Sigmoid colon (tissue), 7 donors: ENCODE data around the gene ENDOG. TPM values are rescaled to one million over a fixed set of nuclear protein-coding genes. Genes with fewer than 3 reads are reported as not detected.
A peak's percentile ranks its signal among the peaks of the same experiment; 100 is the strongest.
"Not testable (repeated sequence)": the region's sequence is repeated elsewhere in the genome, so short reads cannot be mapped to it uniquely, and the experiment has no call there.

ENCODE experiments used
- DNase-seq: peaks from one replicate; pipeline ENCODE4 v3.0.0-alpha.2; 2019
- H3K27ac ChIP-seq, 4 donors: fragments of 200-600 bp; sonication (generic); one replicate each; pipeline ENCODE4 v1.5.1; 2016 to 2019; ENCODE audit warnings: mild to moderate bottlenecking in 1 of 4
- H3K27me3 ChIP-seq, 3 donors: fragments of 200-600 bp; sonication (generic); one replicate each; pipeline ENCODE4 v1.5.1; 2019; ENCODE audit warnings: mild to moderate bottlenecking in 1 of 3
- H3K36me3 ChIP-seq, 4 donors: fragments of 200-600 bp; sonication (generic); one replicate each; pipeline ENCODE4 v1.5.1; 2016 to 2019
- H3K4me1 ChIP-seq, 4 donors: fragments of 200-600 bp; sonication (generic); one replicate each; pipeline ENCODE4 v1.5.1; 2017 to 2019
- H3K4me3 ChIP-seq, 4 donors: fragments of 200-600 bp; sonication (generic); one replicate each; pipeline ENCODE4 v1.5.1; 2017 to 2019; ENCODE audit warnings: mild to moderate bottlenecking in 2 of 4, moderate library complexity in 1 of 4
- H3K9me3 ChIP-seq, 4 donors: fragments of 200-600 bp in 3 of 4; sonication (generic) in 3 of 4; one replicate each; pipeline versions ENCODE4 v1.5.1 to v1.6.1; 2013 to 2019
- CTCF ChIP-seq, 4 experiments: fragments of 450-650 bp in 3 of 4; fragments of 200-600 bp in 1 of 4; IDR thresholded peaks; one replicate each; pipeline ENCODE4 v1.5.1; 2016 to 2019; ENCODE audit warnings: antibody characterized with exemption in 4 of 4, mild to moderate bottlenecking in 3 of 4, moderate library complexity in 2 of 4
- EP300 ChIP-seq, 4 donors: sonication (generic); formaldehyde crosslinking; IDR thresholded peaks; one replicate each; pipeline ENCODE4 v1.6.1; 2017; ENCODE audit warnings: antibody characterized with exemption in 4 of 4
- POLR2A ChIP-seq, 2 donors: fragments of 450-650 bp; IDR thresholded peaks; one replicate each; pipeline ENCODE4 v1.6.1; 2016; ENCODE audit warnings: antibody characterized with exemption in 2 of 2, mild to moderate bottlenecking in 2 of 2, moderate library complexity in 2 of 2
- POLR2AphosphoS5 ChIP-seq, 4 donors: sonication (generic); formaldehyde crosslinking; IDR thresholded peaks; one replicate each; pipeline ENCODE4 v1.6.1; 2017; ENCODE audit warnings: antibody characterized with exemption in 4 of 4
- WGBS, 2 donors: extraction: QIAGEN DNeasy Blood & Tissue Kit; methylation state at CpG; one replicate each; pipeline ENCODE4 v1.1.7; 2013; 5-methylcytosine and 5-hydroxymethylcytosine counted together
- intact Hi-C: fragments of 100-400 bp; cut with DNase I; formaldehyde crosslinking; loops from one replicate; pipeline ENCODE4 v1.15.1; 2023
- polyA plus RNA-seq, 3 donors: library from polyadenylated mRNA; stranded (reverse); fragments of 200-250 nt; gene quantifications; one replicate each; pipeline ENCODE4 v1.2.3, GENCODE V29; 2013
- total RNA-seq, 4 donors: library from RNA; depleted of rRNA; stranded (reverse); fragments of >200 nt; gene quantifications; one replicate each; pipeline ENCODE4 v1.1.0, GENCODE V29; 2016
- donor health status: healthy with polysubstance abuse.
- donor health status: Bipolar disorder and iron deficiency.
- donor health status: healthy.

ENDOG gene
- total and polyA plus RNA-seq, 7 donors = 5.9 to 49.0 (median 15.7) TPM

- WGBS, 2 donors = 2 to 3% methylated on average over 7 of the region's 7 CpGs
Observed at GRCh38 chr9:128787659-128788058, 30.6 kb upstream of the ENDOG start.

GRCh38 chr9:128788445-128788844, 29.9 kb upstream of the ENDOG start:
- H3K4me3 ChIP-seq = peak overlapping the region in 2 of 4 donors; percentile 94 to 98
- intact Hi-C loops = loop anchor here (5.0 kb wide), 1 partner anchor 86 kb away; the partner anchor contains the start of gene PKN3
- DNase-seq = no peak
- peaks cover 14 to 44% (median 28%) of the 10 kb centered on the region in 4 donors for H3K36me3 ChIP-seq
- peaks cover 0 to 23% (median 18%) of the 10 kb centered on the region in 4 donors for H3K4me1 ChIP-seq
- TF ChIP-seq POLR2AphosphoS5 (IDR thresholded peaks at IDR 0.05) = no peak
- no peak for TF ChIP-seq EP300 (IDR thresholded peaks at IDR 0.05)
- TF ChIP-seq POLR2A (IDR thresholded peaks at IDR 0.05) = no peak
- no peak for TF ChIP-seq CTCF (IDR thresholded peaks at IDR 0.05)
- 91 to 99% methylated on average over 1 of the region's 1 CpG for WGBS, 2 donors
- H3K27me3 ChIP-seq = no peaks in the 10 kb centered on the region
- no peaks in the 10 kb centered on the region for H3K9me3 ChIP-seq
- no peak overlapping the region for H3K27ac ChIP-seq

More at GRCh38 chr9:128787659-128788058, 30.6 kb upstream of the ENDOG start:
- no peak for TF ChIP-seq CTCF (IDR thresholded peaks at IDR 0.05)
- TF ChIP-seq POLR2A (IDR thresholded peaks at IDR 0.05) = no peak
- no peak for TF ChIP-seq EP300 (IDR thresholded peaks at IDR 0.05)
- no peak for TF ChIP-seq POLR2AphosphoS5 (IDR thresholded peaks at IDR 0.05)
- Histone ChIP-seq H3K9me3 (no peaks in the 10 kb centered on the region), H3K36me3 (peaks cover 14 to 36% (median 20%) of the 10 kb centered on the region in 4 donors), H3K27ac (peak overlapping the region; percentile 79 to 86 (median 85)), H3K27me3 (no peaks in the 10 kb centered on the region), H3K4me3 (peak overlapping the region; percentile 80 to 98 (median 92)), H3K4me1 (peaks cover 0 to 27% (median 19%) of the 10 kb centered on the region in 4 donors)
- DNase-seq = no peak
- intact Hi-C loops = loop anchor here (1.0 to 5.0 kb wide), 2 partner anchors 16 to 85 kb away; partner anchors contain the start of genes PKN3 and ZER1

- H3K27me3 ChIP-seq = no peaks in the 10 kb centered on the region
- no peak for TF ChIP-seq POLR2A (IDR thresholded peaks at IDR 0.05)
- WGBS, 2 donors = 83 to 88% methylated on average over 4 of the region's 4 CpGs
- intact Hi-C loops = no loop called here
- no peaks in the 10 kb centered on the region for H3K9me3 ChIP-seq
- H3K4me3 ChIP-seq = no peak overlapping the region
- peaks cover 14 to 60% (median 32%) of the 10 kb centered on the region in 4 donors for H3K36me3 ChIP-seq
- DNase-seq = no peak
- H3K27ac ChIP-seq = no peak overlapping the region
- H3K4me1 ChIP-seq = peaks cover 0 to 19% (median 15%) of the 10 kb centered on the region in 4 donors
Observed at GRCh38 chr9:128790536-128790935, 27.8 kb upstream of the ENDOG start.

- no peaks in the 10 kb centered on the region for H3K9me3 ChIP-seq
- H3K4me1 ChIP-seq = peaks cover 0 to 14% (median 10%) of the 10 kb centered on the region in 4 donors
- TF ChIP-seq POLR2AphosphoS5 (IDR thresholded peaks at IDR 0.05) = no peak
- no peak for TF ChIP-seq POLR2A (IDR thresholded peaks at IDR 0.05)
- no peak for TF ChIP-seq EP300 (IDR thresholded peaks at IDR 0.05)
- no peak for TF ChIP-seq CTCF (IDR thresholded peaks at IDR 0.05)
- peaks cover 14 to 76% (median 39%) of the 10 kb centered on the region in 4 donors for H3K36me3 ChIP-seq
- no peak overlapping the region for H3K27ac ChIP-seq
- no peak overlapping the region for H3K4me3 ChIP-seq
- DNase-seq = no peak
- intact Hi-C loops = no loop called here
- H3K27me3 ChIP-seq = no peaks in the 10 kb centered on the region
- 94 to 96% methylated on average over 9 of the region's 9 CpGs for WGBS, 2 donors
Observed at GRCh38 chr9:128792134-128792533, 26.2 kb upstream of the ENDOG start.

DNA sequence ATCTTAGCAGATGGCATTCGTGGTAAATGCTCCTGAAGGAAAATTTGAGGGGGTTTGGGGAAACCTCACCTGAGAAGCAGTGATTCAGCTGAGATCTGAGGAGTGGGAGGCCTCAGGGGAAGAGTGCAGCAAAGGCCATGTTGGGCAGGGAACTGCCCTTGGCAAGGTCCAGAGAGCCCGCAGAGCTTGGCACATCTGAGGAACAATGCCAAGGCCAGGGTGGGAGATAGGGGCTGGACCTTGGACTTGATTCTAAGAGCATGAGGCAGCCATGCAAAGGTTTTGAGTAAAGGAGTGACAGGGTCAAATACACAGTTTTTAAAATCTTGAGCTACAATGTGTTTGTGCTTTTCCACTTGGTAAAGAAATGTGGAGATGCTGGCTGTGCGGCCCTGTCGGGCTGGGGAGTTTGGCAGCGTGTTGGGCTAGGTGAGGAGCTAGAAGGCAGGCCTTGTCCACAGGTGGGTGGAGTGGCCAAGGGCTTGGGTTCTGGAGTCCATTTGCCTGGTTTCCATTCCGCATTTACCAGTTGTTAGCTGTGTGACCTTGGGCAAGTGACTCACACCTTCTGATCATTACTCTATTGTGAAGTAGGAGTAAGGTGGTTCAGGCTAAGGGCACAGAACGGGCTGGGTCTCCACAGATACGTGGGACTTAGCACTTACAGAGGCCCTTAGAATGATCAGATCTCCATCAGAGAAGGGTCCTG, 25.2 kb upstream of the ENDOG start:
- Histone ChIP-seq H3K4me3 (no peak overlapping the region), H3K36me3 (peaks cover 18 to 86% (median 47%) of the 10 kb centered on the region in 4 donors), H3K27ac (no peak overlapping the region), H3K9me3 (no peaks in the 10 kb centered on the region), H3K4me1 (peaks cover 0 to 7% (median 5%) of the 10 kb centered on the region in 4 donors), H3K27me3 (no peaks in the 10 kb centered on the region)
- intact Hi-C loops = no loop called here
- no peak for DNase-seq
- WGBS, 2 donors = 90 to 95% methylated on average over 8 of the region's 8 CpGs
- TF ChIP-seq POLR2AphosphoS5 (IDR thresholded peaks at IDR 0.05) (no peak), CTCF (IDR thresholded peaks at IDR 0.05) (no peak), EP300 (IDR thresholded peaks at IDR 0.05) (no peak), POLR2A (IDR thresholded peaks at IDR 0.05) (no peak)

DNA sequence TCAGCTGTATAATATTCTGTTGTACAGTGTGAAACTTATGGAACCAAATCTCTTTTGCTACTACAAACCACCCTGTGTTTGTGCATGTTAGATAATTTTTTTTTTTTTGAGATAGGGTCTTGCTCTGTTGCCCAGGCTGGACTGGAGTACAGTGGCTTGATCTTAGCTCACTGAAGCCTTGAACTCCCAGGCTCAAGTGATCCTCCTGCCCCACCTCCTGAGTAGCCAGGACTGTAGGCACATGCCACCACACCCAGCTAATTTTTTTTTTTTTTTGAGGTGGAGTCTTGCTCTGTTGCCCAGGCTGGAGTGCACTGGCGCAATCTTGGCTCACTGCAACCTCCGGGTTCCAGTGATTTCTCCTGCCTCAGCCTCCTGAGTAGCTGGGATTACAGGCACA, 23.3 kb upstream of the ENDOG start:
- DNase-seq, H3K9me3 ChIP-seq, H3K27me3 ChIP-seq, H3K4me3 ChIP-seq, H3K27ac ChIP-seq, H3K4me1 ChIP-seq, intact Hi-C loops: not testable (repeated sequence)
- WGBS, 2 donors = 47 to 50% methylated on average over 2 of the region's 2 CpGs
- peaks cover 32 to 95% (median 63%) of the 10 kb centered on the region in 4 donors for H3K36me3 ChIP-seq
